Vagina (tissue), 2 donors: ENCODE results near the gene NFIB.

Experiments
- POLR2A ChIP-seq, 2 donors: fragments of 450-650 bp; IDR thresholded peaks; one replicate each; pipeline ENCODE4 v1.6.1; 2017; ENCODE audit warnings: antibody characterized with exemption in 2 of 2, mild to moderate bottlenecking in 2 of 2, moderate library complexity in 2 of 2
- POLR2AphosphoS5 ChIP-seq, 2 donors: sonication (generic); formaldehyde crosslinking; IDR thresholded peaks; one replicate each; pipeline ENCODE4 v1.9.0; 2017; ENCODE audit warnings: antibody characterized with exemption in 2 of 2, mild to moderate bottlenecking in 2 of 2, low read depth in 1 of 2; ENCODE audit not compliant: insufficient read depth in 1 of 2
- TF ChIP-seq, protein P1 (sequence below), 3 experiments: fragments of 450-650 bp in 2 of 3; fragments of 200-600 bp in 1 of 3; sonication (generic) in 1 of 3; IDR thresholded peaks; one replicate each; pipeline ENCODE4 v1.5.1; 2017 to 2019; ENCODE audit warnings: antibody characterized with exemption in 3 of 3, mild to moderate bottlenecking in 2 of 3, moderate library complexity in 2 of 3

GRCh38 chr9:14144215-14144614 is 169.7 kb downstream of the NFIB start:
- no peak for TF ChIP-seq POLR2AphosphoS5 (IDR thresholded peaks at IDR 0.05; ENCODE audit: insufficient read depth in 1 of 2, low read depth in 1 of 2)
- TF ChIP-seq POLR2A (IDR thresholded peaks at IDR 0.05): no peak
- TF ChIP-seq, protein P1, sequence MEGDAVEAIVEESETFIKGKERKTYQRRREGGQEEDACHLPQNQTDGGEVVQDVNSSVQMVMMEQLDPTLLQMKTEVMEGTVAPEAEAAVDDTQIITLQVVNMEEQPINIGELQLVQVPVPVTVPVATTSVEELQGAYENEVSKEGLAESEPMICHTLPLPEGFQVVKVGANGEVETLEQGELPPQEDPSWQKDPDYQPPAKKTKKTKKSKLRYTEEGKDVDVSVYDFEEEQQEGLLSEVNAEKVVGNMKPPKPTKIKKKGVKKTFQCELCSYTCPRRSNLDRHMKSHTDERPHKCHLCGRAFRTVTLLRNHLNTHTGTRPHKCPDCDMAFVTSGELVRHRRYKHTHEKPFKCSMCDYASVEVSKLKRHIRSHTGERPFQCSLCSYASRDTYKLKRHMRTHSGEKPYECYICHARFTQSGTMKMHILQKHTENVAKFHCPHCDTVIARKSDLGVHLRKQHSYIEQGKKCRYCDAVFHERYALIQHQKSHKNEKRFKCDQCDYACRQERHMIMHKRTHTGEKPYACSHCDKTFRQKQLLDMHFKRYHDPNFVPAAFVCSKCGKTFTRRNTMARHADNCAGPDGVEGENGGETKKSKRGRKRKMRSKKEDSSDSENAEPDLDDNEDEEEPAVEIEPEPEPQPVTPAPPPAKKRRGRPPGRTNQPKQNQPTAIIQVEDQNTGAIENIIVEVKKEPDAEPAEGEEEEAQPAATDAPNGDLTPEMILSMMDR (IDR thresholded peaks at IDR 0.05): no peak
